GM18502 (cell line): Measurements from ENCODE around the gene SLIT3.

ENCODE experiments used
- ATAC-seq: cut with Tn5 transposase; IDR thresholded peaks from one replicate; pipeline ENCODE4 v1.9.1; 2021; ENCODE audit warnings: mild to moderate bottlenecking; ENCODE audit not compliant: unreplicated experiment, poor library complexity

Gene SLIT3

DNA sequence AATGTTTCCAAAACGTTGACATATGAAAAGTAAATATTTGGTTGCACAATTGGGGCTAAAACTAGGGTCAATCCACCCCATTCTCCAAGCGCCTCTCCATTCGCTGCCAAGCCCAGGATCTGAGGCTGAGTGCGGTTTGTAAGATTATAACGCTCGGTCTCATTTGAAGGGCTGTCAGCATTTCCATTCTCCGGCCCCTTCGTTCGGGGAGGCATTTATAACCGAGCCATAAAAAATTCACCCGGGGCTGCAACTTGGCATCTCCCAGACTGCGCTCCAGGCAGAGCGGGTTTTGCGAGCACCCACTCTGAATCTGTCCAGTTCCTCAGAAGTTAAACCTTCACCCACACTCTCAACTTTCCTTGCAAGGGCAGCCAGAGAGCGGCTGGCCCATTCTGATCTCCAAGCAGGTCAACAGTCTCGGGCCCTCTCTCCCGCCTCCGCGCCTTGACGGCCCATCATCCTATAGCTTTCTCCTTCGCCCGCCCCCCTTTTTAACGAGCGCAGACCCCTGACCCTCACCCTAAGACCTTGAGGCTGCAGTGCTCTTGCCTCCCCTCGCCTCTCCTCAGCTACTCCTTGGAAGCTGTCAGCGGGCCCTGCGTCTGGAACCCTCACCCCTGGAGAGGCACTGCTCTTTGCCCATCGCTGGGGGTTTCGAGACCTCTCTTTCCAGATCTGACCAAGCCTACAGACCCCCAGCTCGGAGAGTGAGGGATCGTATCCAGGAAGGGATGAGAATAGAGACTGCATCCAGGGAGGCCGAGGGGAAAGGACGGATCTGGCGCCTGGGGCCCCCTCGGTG, 1.1 kb downstream of the SLIT3 start:
- no peak for ATAC-seq

DNA sequence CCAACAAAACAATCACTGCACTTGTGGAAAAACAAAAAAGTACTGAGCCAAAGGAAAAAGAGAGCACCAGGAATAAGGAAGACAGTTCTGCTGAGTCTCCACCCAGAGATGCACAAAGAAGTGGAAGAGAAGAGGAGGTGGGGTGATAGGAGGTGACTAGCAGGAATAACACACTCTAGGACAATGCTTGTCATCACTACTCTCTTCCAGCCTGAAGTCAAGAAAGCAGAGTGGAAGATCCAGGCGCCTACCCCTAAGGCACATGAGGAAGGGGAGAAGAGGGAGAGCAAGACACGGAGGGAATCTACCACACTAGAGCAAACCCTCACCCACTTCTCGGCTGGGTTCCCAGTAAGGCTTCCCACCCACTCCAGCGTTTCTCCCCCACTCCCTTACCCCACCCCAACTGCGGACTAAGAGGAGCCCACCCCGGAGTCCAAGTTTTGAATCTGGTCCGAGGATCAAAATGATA, 1.7 kb downstream of the SLIT3 start:
- ATAC-seq, result no peak

DNA sequence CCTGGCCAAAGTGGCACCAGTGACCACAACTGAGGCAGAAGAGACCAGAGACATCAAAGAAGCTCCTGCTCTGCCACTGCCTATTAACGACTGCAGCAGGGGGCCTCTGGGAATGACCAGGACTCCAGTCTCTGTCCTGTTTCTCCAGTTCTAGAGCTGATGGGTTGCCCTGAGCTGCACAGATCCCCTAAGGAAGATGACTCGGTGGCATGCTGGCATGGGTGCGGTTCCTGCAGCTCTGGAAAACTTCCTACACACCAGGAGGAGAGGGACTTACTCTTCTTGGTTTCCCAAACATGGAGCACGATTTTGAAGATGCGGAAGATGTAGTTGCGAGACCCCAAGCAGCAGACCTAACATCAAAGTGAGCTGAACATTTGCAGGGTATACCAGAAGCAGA, 2.7 kb downstream of the SLIT3 start:
- ATAC-seq, result no peak

DNA sequence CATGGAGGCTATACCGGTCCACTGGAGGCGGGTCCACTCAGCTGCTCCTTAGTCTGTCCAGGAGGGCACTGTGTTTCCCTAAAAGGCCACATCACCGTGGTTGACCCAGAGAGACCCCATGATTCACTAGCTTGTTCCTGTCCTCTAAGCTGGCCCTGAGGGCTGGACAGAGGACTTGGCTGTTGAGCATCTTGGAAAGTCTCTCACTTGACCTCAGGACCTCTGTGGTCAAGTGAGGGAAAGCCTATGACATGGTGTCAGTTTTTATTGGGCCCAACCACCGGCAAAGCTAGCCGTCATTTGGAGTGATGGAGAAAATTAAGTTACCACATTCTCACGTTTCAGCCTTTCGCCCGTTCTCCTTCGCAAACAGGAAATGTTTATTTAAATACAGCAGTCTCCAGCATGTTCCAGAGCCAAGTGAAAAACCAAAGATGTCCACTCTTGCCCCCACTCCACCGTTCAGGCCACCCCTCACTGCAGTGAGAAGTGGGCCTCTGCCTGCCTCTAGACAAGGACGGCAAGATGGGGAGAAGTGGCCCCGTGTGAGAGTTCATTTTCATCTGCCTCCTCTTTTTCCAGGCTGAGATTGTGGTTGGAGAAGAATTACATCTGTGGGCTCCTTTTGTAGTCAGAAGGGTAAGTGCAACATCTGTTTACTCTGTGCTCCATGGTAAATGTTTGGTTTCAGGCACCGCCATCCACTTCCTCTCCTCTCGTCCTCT, 4.4 kb downstream of the SLIT3 start:
- no peak for ATAC-seq

DNA sequence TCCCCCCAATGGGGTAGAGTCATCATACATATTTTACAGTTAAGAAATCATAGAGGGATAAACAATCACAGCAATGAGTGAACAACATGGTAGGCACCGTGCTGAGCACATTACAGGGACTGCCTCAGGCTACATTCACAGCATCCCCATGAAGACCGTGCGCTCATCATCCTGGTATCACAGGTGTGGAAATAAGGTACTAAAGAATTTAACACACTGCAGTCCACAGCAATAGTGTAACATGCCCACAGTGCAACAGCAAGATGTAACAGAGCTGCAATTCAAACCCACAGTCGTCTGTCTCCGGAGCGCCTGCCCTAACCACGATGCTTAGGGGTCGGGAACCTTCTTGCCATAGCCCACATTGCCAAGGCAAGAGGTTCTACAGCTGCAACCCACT, 5.6 kb downstream of the SLIT3 start:
- ATAC-seq, result no peak

DNA sequence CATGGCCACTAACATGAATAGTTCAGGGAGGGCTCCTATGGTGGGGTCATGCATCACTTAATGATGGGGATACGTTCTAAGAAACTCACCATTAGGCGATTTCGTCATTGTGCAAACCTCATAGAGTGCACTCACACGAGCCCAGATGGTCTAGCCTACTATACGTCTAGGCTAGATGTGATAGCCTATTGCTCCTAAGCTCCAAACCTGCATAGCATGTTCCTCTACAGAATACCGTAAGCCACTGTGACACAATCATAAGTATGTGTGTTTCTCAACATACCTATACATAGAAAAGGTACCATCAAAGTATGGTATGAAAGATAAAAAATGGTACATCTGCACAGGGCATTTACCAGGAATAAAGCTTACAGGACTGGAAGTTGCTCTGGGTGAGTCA, 6.3 kb downstream of the SLIT3 start:
- ATAC-seq, result no peak

DNA sequence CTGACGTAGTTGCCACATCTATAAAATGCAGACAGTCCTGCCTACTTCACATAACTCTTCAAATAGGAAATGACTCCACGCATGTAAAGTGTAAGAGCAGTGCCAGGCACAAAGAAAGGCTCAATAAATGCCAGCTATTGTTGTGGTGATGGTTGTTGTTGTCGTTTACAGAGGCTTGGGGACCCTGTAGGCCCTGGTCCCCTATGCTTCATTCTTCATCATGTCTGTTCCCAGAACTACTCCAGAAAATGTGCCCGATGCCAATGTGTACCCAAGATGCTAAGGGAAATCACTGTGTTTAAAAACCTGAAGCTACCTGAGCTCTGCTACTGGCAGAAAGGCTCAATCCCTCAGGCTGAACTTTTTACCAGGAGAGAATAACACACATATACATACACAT, 9.1 kb downstream of the SLIT3 start:
- no peak for ATAC-seq

DNA sequence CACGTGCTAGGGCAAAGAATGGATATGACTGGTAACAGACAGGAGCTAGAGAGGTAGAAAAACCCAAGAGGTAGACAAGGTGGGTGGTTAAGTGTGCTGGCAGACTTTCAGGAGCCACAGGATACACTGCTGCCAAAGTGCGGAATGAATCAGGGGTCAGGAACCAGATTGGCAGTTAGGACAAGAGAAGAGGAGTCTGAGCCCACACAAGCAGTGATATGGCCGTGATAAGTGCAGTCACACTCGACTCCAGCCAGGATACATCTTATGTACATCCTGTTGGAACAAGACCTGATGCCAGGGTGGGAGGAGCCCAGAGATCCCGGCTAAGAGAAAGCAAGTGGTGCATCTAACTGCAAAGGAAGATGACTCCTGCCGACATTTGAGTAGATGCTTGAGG, 10.0 kb downstream of the SLIT3 start:
- no peak for ATAC-seq

DNA sequence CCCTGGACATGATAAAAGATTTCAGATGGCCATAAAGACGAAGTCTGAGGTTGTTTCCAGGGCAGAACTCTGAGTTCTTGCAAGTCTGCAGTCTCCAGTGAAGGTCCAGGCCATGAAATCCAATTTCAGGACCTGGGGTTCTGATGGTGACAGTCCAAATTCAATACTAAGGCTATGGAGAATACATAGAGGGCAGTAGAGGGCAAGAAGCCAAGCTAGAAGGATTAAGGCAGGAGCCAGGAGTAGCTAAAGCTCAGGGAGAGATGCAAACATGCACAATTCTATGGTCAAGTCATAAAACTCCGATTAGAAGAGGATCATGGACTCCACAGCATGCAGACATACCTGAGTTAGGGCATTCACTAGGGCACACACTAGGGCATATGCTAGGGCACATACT, 11.4 kb downstream of the SLIT3 start:
- no peak for ATAC-seq

DNA sequence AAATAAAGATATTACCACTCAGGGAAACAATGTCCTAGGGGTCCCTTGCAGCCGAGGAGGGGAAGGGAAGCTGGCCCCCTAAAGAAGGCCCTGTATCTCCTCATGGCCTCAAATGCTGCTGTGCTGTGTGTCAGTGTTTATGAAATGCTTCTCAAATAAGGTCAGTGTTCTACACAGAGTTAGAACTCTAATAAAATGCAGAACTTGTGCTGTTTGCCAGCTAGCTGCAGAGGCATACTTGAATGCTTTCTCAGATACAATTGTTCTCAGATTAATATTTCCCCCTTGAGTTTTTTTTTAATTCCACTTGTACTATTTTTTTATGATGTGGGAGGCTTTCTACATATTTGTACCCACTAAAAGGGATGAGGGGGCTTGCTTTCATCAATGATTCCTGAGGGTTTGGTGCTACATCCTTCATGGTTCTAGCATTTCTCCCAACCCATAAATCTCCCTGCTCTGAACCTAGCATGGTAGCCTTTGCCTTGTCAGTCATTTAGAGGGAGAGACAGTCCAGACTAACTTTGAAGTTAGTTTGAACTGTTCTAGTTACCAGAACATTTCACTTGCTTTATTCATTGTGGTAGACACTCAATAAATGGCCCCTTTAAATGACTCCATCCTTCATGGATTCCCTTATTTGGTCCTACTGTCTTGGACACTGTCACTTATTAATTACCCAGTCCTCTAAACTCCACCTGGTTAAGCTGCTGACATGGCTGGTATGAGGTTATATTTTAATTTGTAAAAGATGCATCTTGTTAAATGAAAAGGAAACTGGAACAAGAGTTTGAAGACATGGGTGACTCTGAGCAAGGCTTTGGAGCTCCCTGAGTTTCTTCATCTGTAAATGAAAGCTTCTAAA, 12.6 kb downstream of the SLIT3 start:
- ATAC-seq, result no peak

DNA sequence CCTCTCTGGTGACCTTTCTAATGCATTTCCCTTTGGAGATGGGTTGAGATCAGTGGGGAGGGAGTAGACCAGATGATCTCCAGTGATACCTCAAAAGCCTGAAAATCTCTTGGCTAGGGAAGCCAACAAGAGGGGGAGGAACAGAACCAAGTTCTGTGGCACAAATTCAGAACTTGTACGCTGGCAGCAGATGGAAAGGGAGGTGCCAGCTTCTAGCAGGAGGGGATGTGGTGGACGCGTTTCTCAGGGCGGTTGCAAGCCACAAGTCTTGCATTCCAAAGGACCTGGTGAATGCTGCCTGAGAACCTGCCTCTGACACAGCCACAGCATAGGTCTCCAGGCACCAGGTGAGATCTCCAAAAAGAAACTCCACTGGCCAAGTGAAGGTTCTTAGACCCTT, 13.4 kb downstream of the SLIT3 start:
- no peak for ATAC-seq

DNA sequence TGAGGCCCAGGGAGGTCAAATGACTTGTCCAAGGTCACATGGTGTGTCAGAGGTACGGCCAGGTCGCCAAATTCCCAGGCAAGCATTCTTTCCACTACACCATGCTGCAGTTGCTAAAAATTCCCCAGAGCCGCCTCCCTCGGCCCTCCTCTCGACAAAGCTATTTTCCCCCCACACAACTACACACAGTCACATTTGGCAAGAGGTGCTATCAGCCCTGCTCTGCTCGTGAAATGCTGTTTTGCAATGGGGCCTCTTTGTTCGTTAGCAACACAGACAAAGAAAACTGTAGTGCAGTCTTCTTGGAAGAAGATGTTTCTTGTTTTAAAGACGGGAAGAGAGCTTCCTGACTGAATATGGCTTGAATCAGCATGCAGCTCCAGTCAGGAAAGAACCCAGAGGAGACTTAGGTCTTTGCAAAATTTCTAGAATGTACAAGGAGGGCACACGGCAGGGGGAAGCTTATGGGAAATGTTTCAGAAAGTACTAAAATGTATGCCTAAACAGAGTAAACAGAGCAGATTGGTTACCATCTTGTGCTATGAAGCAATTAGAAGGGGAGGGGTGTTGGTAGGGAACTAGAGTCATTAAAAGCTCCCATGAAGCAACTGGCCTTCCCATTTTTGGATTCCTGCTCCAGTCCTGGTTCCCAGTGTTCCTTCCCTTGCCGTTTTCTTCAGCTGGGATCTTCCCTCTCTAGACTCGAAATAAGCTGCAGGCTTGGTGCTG, 14.2 kb downstream of the SLIT3 start:
- ATAC-seq, result no peak

DNA sequence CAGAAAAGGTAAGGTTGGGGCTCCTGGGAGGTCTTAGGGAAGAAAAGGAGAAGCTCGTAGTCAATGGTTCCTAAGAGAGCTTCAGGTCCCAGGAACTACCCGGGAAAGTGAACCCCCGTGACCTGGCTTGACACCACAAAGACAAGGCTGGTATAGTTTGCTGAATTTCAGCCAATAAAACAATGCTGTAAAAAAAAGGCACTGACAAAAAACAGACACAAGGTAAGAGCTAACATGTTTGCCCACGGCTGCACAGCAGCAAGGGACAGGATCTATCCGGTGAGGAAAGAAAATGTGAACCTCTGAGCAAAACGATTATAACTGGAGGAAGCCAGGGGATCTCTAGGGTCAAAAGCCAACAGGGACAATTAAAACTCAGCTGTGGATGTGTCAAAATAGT, 17.1 kb downstream of the SLIT3 start:
- no peak for ATAC-seq

DNA sequence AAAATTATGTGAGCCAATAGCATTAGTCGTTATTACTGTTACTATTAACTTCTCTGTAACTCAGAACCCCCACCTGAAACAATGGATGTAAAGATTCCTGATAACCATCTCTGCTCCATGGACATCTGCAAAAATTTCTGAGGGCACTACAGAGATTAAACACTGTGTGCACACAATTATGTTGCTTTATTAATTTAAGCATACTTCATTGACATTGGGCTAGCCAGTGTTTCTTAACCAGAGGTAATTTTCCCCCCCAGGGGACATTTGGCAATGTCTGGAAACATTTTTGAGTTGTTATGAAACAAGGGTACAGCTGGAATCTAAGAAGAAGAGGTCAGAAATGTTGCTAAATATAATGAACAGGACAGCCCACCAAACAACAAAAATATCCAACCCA, 19.3 kb downstream of the SLIT3 start:
- no peak for ATAC-seq

DNA sequence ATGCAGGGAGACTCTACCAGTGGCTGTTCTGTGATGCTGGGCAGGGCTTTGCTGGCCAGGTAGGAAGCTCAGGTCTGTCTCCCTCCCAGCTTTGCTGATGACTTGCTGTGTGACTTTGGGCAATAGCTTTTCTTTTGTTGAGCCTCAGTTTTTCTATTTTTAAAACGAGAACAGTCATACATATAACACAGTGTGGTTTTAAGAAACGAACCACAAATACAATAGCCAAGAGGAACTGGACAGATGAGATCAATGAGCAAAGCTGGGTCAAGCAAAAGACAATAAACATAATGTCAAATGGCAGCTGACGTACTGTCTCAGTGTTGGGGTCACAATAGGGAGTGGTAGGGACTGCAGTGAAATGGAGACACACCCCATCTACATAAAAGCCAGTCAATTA, 20.2 kb downstream of the SLIT3 start:
- no peak for ATAC-seq

DNA sequence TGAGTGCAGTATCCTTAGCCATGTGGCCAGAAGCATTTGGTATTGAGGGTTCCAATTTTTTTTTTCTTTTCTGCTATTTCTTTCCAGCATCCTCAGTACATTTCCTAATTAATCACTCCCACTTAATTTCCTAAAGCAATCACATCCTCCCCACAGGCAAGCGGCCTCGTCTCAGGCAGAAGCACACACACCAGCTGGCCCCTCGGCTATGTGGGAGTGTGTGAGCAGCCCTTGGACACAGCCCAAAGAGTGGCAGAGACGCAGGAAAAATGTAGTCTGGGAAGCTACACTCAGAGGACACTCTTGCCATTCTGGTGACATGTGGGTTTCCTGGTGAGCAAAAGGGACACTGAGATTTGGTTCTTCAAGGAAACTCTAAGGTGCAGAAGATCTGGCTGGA, 20.7 kb downstream of the SLIT3 start:
- no peak for ATAC-seq

DNA sequence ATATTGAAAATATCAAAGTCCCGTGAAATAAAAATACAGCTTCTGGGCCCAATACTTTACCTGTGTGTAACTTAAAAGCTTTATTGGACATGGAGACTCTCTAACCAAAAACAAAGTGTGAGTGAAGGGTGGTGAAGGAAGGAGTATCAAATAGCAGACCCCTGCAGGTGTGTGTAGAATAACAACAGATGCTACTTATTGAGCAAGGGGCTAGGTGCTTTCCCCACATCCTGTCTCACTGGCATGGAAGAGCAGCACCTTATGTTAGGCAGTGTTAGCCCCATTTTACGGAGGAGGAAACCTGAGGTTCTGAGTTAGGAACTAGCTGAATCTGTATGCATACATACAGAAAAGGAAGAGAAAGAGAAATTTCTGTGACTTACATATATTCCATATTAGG, 21.8 kb downstream of the SLIT3 start:
- ATAC-seq, result no peak

DNA sequence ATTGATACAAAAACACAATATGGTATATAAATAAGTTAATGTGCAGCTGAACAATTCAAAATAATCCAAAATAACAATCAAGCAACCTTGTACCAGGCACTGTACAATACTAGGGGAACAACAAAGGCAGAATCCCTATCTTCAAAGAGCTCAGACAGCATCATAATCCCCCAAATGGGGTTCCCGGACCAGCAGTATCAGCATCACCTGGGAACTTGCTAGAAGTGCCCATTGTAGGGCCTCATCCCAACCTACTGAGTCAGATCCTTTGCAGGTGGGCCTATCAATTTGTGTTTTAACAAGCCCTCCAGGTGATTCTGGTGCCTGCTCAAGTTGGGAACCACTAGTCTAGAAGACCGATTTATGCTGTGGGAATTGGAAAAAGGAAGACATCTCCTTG, 27.1 kb downstream of the SLIT3 start:
- no peak for ATAC-seq

DNA sequence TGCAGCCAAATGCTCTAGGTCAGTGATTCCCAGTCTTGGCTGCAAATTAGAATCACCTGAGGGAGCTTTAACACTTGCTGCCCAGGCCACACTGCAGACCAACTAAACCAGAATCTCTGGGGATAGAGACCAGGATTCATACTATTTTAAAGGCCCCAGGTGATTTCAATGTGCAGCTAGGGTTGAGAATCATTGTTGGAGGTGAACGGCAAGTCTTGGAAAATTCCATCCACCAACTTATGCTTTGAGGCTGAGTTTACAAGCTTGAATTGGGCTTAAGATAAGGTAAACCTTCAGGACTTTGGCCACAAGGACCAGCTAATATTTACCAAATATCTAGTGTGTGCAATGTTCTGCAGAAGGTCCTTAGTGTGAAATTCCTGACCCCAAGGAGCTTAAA, 27.5 kb downstream of the SLIT3 start:
- ATAC-seq, result no peak

DNA sequence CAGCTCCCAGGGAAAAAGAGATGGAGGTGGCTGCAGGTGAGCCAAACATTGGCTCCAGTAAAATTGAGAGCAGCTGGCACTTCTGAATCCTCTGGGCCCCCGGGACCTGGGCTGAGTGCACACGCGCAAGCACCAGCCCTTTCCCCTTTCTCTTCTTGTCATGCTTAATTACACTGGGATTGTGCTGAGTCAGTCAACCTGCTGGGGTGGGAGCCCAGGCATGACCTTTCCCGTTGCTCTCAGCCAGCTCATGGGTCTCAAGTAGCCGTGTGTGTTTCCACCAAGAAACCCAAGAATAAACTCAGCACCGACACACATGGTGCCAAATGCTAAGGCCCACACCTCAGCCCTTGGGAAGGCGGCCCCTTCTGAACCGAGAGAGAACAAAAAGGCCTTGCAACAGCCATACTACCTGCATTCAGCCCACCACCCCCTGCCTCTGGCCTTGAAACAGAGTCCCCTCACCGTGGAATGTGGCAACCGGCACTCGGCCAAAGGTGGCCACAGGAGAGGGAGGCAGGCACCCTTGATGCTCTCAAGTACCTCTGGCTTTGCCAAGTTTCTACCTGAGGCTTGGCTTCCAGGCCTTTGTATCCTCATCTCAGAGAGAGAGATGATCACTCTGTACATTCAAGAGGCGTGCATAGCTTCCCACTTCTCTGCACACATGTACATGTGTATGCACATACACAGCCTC, 28.1 kb downstream of the SLIT3 start:
- no peak for ATAC-seq
